Stomach (tissue), 9 donors: ENCODE measurements around the gene TTC7B. TPM values are rescaled to one million over a fixed set of nuclear protein-coding genes. Genes with fewer than 3 reads are reported as not detected.
A peak's percentile ranks its signal among the peaks of the same experiment; 100 is the strongest.

Source experiments
- DNase-seq, 2 donors: peaks; one replicate each; pipeline versions ENCODE4 v3.0.0 to v3.0.0-alpha.2; 2013 to 2019
- H3K27ac ChIP-seq, 5 donors: fragments of 200-600 bp in 4 of 5; sonication (generic) in 4 of 5; one replicate each; pipeline ENCODE4 v1.5.1; 2013 to 2019; ENCODE audit warnings: mild to moderate bottlenecking in 1 of 5, moderate library complexity in 1 of 5
- H3K27me3 ChIP-seq, 3 donors: fragments of 200-600 bp; sonication (generic); one replicate each; pipeline ENCODE4 v1.5.1; 2017 to 2019; ENCODE audit warnings: mixed run types in 1 of 3
- H3K36me3 ChIP-seq, 4 donors: fragments of 200-600 bp; sonication (generic); 1 replicate in 3 of 4; 2 replicates in 1 of 4; pipeline ENCODE4 v1.5.1; 2016 to 2019
- H3K4me1 ChIP-seq, 4 donors: fragments of 200-600 bp; sonication (generic); one replicate each; pipeline ENCODE4 v1.5.1; 2016 to 2019
- H3K4me3 ChIP-seq, 4 donors: fragments of 200-600 bp; sonication (generic) in 3 of 4; one replicate each; pipeline ENCODE4 v1.5.1; 2016 to 2019; ENCODE audit warnings: mild to moderate bottlenecking in 1 of 4
- H3K9me3 ChIP-seq, 4 donors: fragments of 200-600 bp; sonication (generic); one replicate each; pipeline ENCODE4 v1.5.1; 2016 to 2019
- CTCF ChIP-seq, 7 experiments: fragments of 450-650 bp in 4 of 7; fragments of 200-600 bp in 3 of 7; sonication (generic) in 3 of 7; IDR thresholded peaks; one replicate each; pipeline ENCODE4 v1.5.1; 2016 to 2019; ENCODE audit warnings: antibody characterized with exemption in 7 of 7, control low read depth in 2 of 7, mild to moderate bottlenecking in 1 of 7
- EP300 ChIP-seq: sonication (generic); formaldehyde crosslinking; IDR thresholded peaks from one replicate; pipeline ENCODE4 v1.6.1; 2017; ENCODE audit warnings: antibody characterized with exemption
- POLR2A ChIP-seq, 4 donors: fragments of 450-650 bp; IDR thresholded peaks; one replicate each; pipeline ENCODE4 v1.6.1; 2016; ENCODE audit warnings: antibody characterized with exemption in 4 of 4, control low read depth in 2 of 4, mild to moderate bottlenecking in 1 of 4, moderate library complexity in 1 of 4
- POLR2AphosphoS5 ChIP-seq, 3 donors: sonication (generic); formaldehyde crosslinking; IDR thresholded peaks; one replicate each; pipeline ENCODE4 v1.6.1; 2016; ENCODE audit warnings: antibody characterized with exemption in 3 of 3
- WGBS, 5 donors: extraction: QIAGEN DNeasy Blood & Tissue Kit in 3 of 5; methylation state at CpG; one replicate each; pipeline versions ENCODE4 v1.1.5 to v1.1.7; 2013 to 2018; 5-methylcytosine and 5-hydroxymethylcytosine counted together
- intact Hi-C: fragments of 100-400 bp; cut with DNase I; formaldehyde crosslinking; loops from one replicate; pipeline ENCODE4 v1.15.1; 2023; ENCODE audit warnings: low total_unique reads
- polyA plus RNA-seq, 3 donors: library from polyadenylated mRNA; stranded (reverse); fragments of 200-250 nt; gene quantifications; one replicate each; pipeline ENCODE4 v1.2.3, GENCODE V29; 2013
- total RNA-seq, 5 donors: library from RNA; depleted of rRNA; stranded (reverse); fragments of >200 nt; gene quantifications; one replicate each; pipeline versions ENCODE4 v1.1.0 to v1.2.3, GENCODE V29; 2014 to 2016
- donor health status: healthy with polysubstance abuse.
- donor health status: Bipolar disorder and iron deficiency.
- donor health status: healthy.

TTC7B gene
- total and polyA plus RNA-seq, 8 donors: 6.8 to 110 (median 17.7) TPM

GRCh38 chr14:90785471-90785870 is 30.8 kb downstream of the TTC7B start:
- TF ChIP-seq POLR2A (IDR thresholded peaks at IDR 0.05): no peak
- no peak for TF ChIP-seq CTCF (IDR thresholded peaks at IDR 0.05)
- Histone ChIP-seq H3K36me3 (peaks cover 6 to 59% (median 44%) of the 10 kb centered on the region in 4 donors), H3K27ac (no peak overlapping the region), H3K4me3 (no peak overlapping the region), H3K4me1 (no peaks in the 10 kb centered on the region), H3K9me3 (no peaks in the 10 kb centered on the region), H3K27me3 (no peaks in the 10 kb centered on the region)
- whole genome bisulfite sequencing, 5 donors: 58 to 71% (median 62%) methylated on average over 7 of the region's 7 CpGs
- DNase-seq: peak; percentile 41 to 46
- intact Hi-C loops: no loop called here

GRCh38 chr14:90784621-90785270 is 31.5 kb downstream of the TTC7B start:
- H3K4me3 ChIP-seq: no peak overlapping the region
- WGBS, 5 donors: 82 to 95% (median 88%) methylated on average over 9 of the region's 9 CpGs
- no peaks in the 10 kb centered on the region for H3K4me1 ChIP-seq
- intact Hi-C loops: no loop called here
- no peaks in the 10 kb centered on the region for H3K27me3 ChIP-seq
- peaks cover 7 to 66% (median 50%) of the 10 kb centered on the region in 4 donors for H3K36me3 ChIP-seq
- no peak for DNase-seq
- no peaks in the 10 kb centered on the region for H3K9me3 ChIP-seq
- H3K27ac ChIP-seq: no peak overlapping the region
- no peak for TF ChIP-seq POLR2A (IDR thresholded peaks at IDR 0.05)
- no peak for TF ChIP-seq EP300
- no peak for TF ChIP-seq POLR2AphosphoS5 (IDR thresholded peaks at IDR 0.05)

- no peaks in the 10 kb centered on the region for H3K9me3 ChIP-seq
- H3K27ac ChIP-seq: no peak overlapping the region
- H3K27me3 ChIP-seq: no peaks in the 10 kb centered on the region
- WGBS, 5 donors: 92 to 97% (median 96%) methylated on average over 6 of the region's 6 CpGs
- intact Hi-C loops: no loop called here
- no peaks in the 10 kb centered on the region for H3K4me1 ChIP-seq
- DNase-seq: no peak
- no peak overlapping the region for H3K4me3 ChIP-seq
- peaks cover 7 to 80% (median 60%) of the 10 kb centered on the region in 4 donors for H3K36me3 ChIP-seq
- TF ChIP-seq POLR2AphosphoS5 (IDR thresholded peaks at IDR 0.05) (no peak), POLR2A (IDR thresholded peaks at IDR 0.05) (no peak), CTCF (IDR thresholded peaks at IDR 0.05) (no peak), EP300 (no peak)
Observed at GRCh38 chr14:90783344-90783743, 32.9 kb downstream of the TTC7B start.

- no peak overlapping the region for H3K27ac ChIP-seq
- no peaks in the 10 kb centered on the region for H3K27me3 ChIP-seq
- intact Hi-C loops: no loop called here
- DNase-seq: no peak
- no peak for TF ChIP-seq POLR2AphosphoS5 (IDR thresholded peaks at IDR 0.05)
- WGBS, 5 donors: 80 to 85% (median 81%) methylated on average over 4 of the region's 4 CpGs
- H3K9me3 ChIP-seq: no peaks in the 10 kb centered on the region
- no peak overlapping the region for H3K4me3 ChIP-seq
- peaks cover 7 to 85% (median 63%) of the 10 kb centered on the region in 4 donors for H3K36me3 ChIP-seq
- H3K4me1 ChIP-seq: no peaks in the 10 kb centered on the region
Observed at GRCh38 chr14:90782892-90783291, 33.3 kb downstream of the TTC7B start.

- no peaks in the 10 kb centered on the region for H3K4me1 ChIP-seq
- H3K27me3 ChIP-seq: no peaks in the 10 kb centered on the region
- peaks cover 7 to 94% (median 65%) of the 10 kb centered on the region in 4 donors for H3K36me3 ChIP-seq
- TF ChIP-seq POLR2A (IDR thresholded peaks at IDR 0.05) (no peak), POLR2AphosphoS5 (IDR thresholded peaks at IDR 0.05) (no peak), EP300 (no peak), CTCF (IDR thresholded peaks at IDR 0.05) (no peak)
- WGBS, 5 donors: 81 to 91% (median 82%) methylated on average over 8 of the region's 8 CpGs
- intact Hi-C loops: no loop called here
- no peaks in the 10 kb centered on the region for H3K9me3 ChIP-seq
- no peak overlapping the region for H3K4me3 ChIP-seq
- no peak overlapping the region for H3K27ac ChIP-seq
- DNase-seq: no peak
Observed at GRCh38 chr14:90781876-90782275, 34.4 kb downstream of the TTC7B start.
